Adrenal gland (tissue), 12 donors: ENCODE results near the gene KLHL34. TPM values are rescaled to one million over a fixed set of nuclear protein-coding genes. Genes with fewer than 3 reads are reported as not detected.

ENCODE experiments used
- DNase-seq, 7 donors: peaks; one replicate each; pipeline ENCODE4 v3.0.0-alpha.2; 2019 to 2020
- H3K27ac ChIP-seq, 5 donors: fragments of 200-600 bp; sonication (generic) in 4 of 5; 1 replicate in 3 of 5; 2 replicates in 2 of 5; pipeline versions ENCODE4 v1.5.1 to v1.8.0; 2016 to 2020; ENCODE audit warnings: mild to moderate bottlenecking in 1 of 5
- H3K27me3 ChIP-seq: fragments of 200-600 bp; 2 replicates; pipeline ENCODE4 v1.8.0; 2021
- H3K36me3 ChIP-seq, 2 donors: fragments of 200-600 bp; replicated peaks in 1 of 2; 1 replicate in 1 of 2; 2 replicates in 1 of 2; pipeline versions ENCODE4 v1.5.1 to v1.8.0; 2018 to 2022
- H3K4me1 ChIP-seq, 2 donors: fragments of 200-600 bp; replicated peaks in 1 of 2; 1 replicate in 1 of 2; 2 replicates in 1 of 2; pipeline versions ENCODE4 v1.5.1 to v1.8.0; 2018 to 2021
- H3K4me3 ChIP-seq, 4 donors: fragments of 200-600 bp; sonication (generic) in 3 of 4; one replicate each; pipeline ENCODE4 v1.5.1; 2016 to 2018
- H3K9me3 ChIP-seq, 3 donors: fragments of 200-600 bp; sonication (generic) in 1 of 3; replicated peaks in 1 of 3; 1 replicate in 2 of 3; 2 replicates in 1 of 3; pipeline versions ENCODE4 v1.5.1 to v1.8.0; 2016 to 2021
- POLR2A ChIP-seq, 2 donors: fragments of 450-650 bp; IDR thresholded peaks; one replicate each; pipeline ENCODE4 v1.6.1; 2017; ENCODE audit warnings: antibody characterized with exemption in 2 of 2, mild to moderate bottlenecking in 2 of 2, moderate library complexity in 1 of 2
- whole genome bisulfite sequencing, 4 donors: extraction: QIAGEN DNeasy Blood & Tissue Kit in 2 of 4; methylation state at CpG; one replicate each; pipeline versions ENCODE4 v1.1.5 to v1.1.7; 2013 to 2017; 5-methylcytosine and 5-hydroxymethylcytosine counted together
- intact Hi-C, 2 donors: fragments of 100-400 bp; cut with DNase I; formaldehyde crosslinking; loops; one replicate each; pipeline versions ENCODE4 v1.14.1 to v1.15.0; 2022 to 2023
- polyA plus RNA-seq, 3 donors: library from polyadenylated mRNA; stranded (reverse); fragments of 200-250 nt in 2 of 3; fragments of 350-450 nt in 1 of 3; fragmentation: Illumina TruSeq in 1 of 3; extraction: RNeasy Lipid Tissue Mini Kit (QIAGEN cat#74804) in 1 of 3; gene quantifications; one replicate each; pipeline ENCODE4 v1.2.3, GENCODE V29; 2013 to 2014
- total RNA-seq, 9 donors: library from RNA; depleted of rRNA in 4 of 9; stranded (reverse); fragments of >200 nt in 4 of 9; fragments of 120-200 nt in 1 of 9; fragmentation: NEBNext Ultra II Directional in 1 of 9; extraction: Animal tissue kit (Norgen Biotek cat#: 25700) in 1 of 9; gene quantifications; one replicate each; pipeline versions ENCODE4 v1.1.0 to v1.2.4, GENCODE V29; 2013 to 2023
- TF ChIP-seq, protein P1 (sequence below), 6 experiments: fragments of 450-650 bp in 4 of 6; fragments of 200-600 bp in 2 of 6; sonication (generic) in 1 of 6; IDR thresholded peaks; 1 replicate in 5 of 6; 2 replicates in 1 of 6; pipeline versions ENCODE4 v1.5.1 to v1.8.0; 2016 to 2021; ENCODE audit warnings: antibody characterized with exemption in 6 of 6, mild to moderate bottlenecking in 2 of 6, moderate library complexity in 1 of 6
- donor health status: healthy with polysubstance abuse.
- donor health status: Bipolar disorder and iron deficiency.
- donor health status: DM: yes; HTN: yes; CAD: no.
- donor health status: DM: no; HTN: no; CAD: no.
- donor health status: DM: no; HTN: no; CAD: no.
- donor health status: DM: yes; HTN: yes; CAD: no.

Gene KLHL34
- total and polyA plus RNA-seq, 12 donors, result under 0.01 to 0.47 (median 0.04) TPM; not detected in 6

DNA sequence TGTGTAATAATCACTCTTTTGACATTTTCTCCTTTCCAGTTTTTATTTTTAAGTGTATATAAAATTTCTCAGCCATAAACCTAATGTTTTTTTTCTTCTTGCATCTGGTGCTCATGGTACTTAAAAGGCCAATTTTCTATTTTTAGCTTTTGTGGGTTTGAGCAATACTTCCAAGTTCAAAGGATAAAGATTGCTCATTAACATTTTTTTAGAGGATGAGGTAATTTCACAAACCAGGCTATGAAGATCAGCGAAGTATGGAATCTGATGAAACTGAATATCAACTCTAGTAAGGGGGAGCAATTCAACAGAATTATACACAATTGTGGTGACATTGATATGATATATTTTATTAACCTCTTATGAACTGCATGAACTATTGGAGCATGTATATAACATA, 25.8 kb upstream of the KLHL34 start:
- WGBS, 4 donors, result 37 to 57% (median 42%) methylated on average over 1 of the region's 1 CpG
- intact Hi-C loops, result no loop called here
- TF ChIP-seq POLR2A (IDR thresholded peaks at IDR 0.05), result no peak
- TF ChIP-seq, protein P1, sequence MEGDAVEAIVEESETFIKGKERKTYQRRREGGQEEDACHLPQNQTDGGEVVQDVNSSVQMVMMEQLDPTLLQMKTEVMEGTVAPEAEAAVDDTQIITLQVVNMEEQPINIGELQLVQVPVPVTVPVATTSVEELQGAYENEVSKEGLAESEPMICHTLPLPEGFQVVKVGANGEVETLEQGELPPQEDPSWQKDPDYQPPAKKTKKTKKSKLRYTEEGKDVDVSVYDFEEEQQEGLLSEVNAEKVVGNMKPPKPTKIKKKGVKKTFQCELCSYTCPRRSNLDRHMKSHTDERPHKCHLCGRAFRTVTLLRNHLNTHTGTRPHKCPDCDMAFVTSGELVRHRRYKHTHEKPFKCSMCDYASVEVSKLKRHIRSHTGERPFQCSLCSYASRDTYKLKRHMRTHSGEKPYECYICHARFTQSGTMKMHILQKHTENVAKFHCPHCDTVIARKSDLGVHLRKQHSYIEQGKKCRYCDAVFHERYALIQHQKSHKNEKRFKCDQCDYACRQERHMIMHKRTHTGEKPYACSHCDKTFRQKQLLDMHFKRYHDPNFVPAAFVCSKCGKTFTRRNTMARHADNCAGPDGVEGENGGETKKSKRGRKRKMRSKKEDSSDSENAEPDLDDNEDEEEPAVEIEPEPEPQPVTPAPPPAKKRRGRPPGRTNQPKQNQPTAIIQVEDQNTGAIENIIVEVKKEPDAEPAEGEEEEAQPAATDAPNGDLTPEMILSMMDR (IDR thresholded peaks at IDR 0.05), result no peak
- Histone ChIP-seq H3K9me3 (no peaks in the 10 kb centered on the region), H3K4me3 (no peak overlapping the region), H3K27me3 (peaks cover 3% of the 10 kb centered on the region), H3K4me1 (no peaks in the 10 kb centered on the region), H3K27ac (no peak overlapping the region), H3K36me3 (no peaks in the 10 kb centered on the region)
- DNase-seq, result no peak

DNA sequence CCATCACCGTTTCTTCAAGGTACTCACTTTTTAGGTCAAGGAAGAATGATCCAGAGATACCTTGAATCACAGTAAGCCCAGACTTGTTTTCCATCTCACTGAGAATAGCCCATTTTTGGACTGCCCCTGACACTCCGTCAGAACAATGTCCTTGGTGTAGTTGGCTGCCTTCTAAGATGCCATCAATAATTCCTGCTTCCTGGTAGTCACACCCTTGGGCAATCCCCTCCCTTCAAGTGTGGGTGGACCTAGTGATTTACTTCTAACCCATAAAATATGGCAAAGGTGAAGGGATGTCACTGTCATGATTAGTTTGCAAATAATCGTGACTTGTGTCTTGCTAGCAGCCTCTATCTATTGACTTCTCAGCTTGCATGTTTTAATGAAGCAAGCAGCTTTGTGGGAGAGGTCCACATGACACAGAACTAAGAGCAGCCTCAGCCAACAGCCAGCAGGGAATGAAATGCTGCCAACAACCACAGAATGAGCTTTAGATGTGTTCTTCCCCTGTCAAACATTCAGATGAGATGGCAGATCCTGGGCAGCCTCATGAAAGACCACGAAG, 20.0 kb upstream of the KLHL34 start:
- intact Hi-C loops, result no loop called here
- H3K27me3 ChIP-seq, result peaks cover 7% of the 10 kb centered on the region
- no peak overlapping the region for H3K4me3 ChIP-seq
- no peaks in the 10 kb centered on the region for H3K4me1 ChIP-seq
- no peak for DNase-seq
- TF ChIP-seq POLR2A (IDR thresholded peaks at IDR 0.05), result no peak
- TF ChIP-seq, protein P1 (IDR thresholded peaks at IDR 0.05), result no peak
- WGBS, 4 donors, result 30 to 45% (median 40%) methylated on average over 3 to 4 of the region's 4 CpGs
- H3K27ac ChIP-seq, result no peak overlapping the region
- no peaks in the 10 kb centered on the region for H3K36me3 ChIP-seq
- no peaks in the 10 kb centered on the region for H3K9me3 ChIP-seq

DNA sequence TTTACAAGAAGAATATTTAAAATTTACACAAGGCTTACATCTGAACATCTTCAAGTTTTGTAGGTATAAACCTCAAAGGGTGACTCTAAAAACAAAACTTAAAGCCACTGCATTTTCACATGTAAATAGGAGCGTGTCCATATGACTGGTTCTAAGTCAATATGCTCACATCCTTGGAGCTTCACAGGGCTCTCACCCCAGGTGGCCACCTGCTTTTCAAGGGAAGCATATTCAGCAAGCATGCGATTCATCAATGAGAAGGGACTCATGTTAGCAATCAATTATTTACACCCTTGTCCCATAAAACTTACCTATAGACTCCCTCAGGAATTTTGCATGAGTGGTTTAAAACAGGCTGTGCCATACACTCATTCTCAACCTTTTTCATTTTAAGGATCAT, 17.8 kb upstream of the KLHL34 start:
- no peaks in the 10 kb centered on the region for H3K36me3 ChIP-seq
- H3K4me3 ChIP-seq, result no peak overlapping the region
- H3K4me1 ChIP-seq, result no peaks in the 10 kb centered on the region
- H3K27me3 ChIP-seq, result peaks cover 5% of the 10 kb centered on the region
- TF ChIP-seq POLR2A (IDR thresholded peaks at IDR 0.05), result no peak
- TF ChIP-seq, protein P1 (IDR thresholded peaks at IDR 0.05), result no peak
- DNase-seq, result no peak
- WGBS, 4 donors, result 46 to 69% (median 65%) methylated on average over 2 of the region's 2 CpGs
- no peak overlapping the region for H3K27ac ChIP-seq
- intact Hi-C loops, result no loop called here
- no peaks in the 10 kb centered on the region for H3K9me3 ChIP-seq

DNA sequence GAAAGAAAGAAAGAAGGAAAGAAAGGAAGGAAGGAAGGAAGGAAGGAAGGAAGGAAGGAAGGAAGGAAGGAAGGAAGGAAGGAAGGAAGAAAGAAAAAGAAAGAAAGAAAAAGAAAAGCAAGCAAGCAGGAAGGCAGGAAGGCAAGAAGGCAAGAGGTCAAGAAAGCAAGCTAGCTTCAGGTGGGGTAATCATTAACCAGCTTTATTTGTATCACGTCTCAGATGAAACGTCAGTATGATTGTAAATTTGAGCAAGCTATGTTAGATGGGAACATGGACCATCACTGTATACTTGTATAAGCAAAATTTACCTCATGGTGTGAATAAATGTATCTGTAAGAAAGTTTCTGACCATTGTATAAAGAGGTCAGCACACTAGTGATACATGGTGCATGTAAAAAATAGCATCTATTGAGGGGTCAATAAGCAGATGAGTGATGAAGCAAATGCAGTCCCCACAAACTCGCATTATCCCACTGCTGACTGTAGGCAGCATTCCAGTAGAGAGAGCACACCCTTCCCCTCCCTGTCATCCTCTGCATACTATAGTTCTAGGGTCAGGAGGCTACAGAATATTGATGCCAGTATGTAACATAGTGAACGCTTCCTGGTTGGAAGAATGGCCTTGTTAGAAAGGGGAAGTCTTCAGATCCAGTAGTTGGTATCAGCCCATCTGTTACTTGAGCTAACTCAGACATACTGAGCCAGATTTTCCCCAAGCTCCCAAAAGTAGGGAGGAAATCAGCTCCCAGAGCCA, 16.5 kb upstream of the KLHL34 start:
- Histone ChIP-seq H3K4me1 (no peaks in the 10 kb centered on the region), H3K4me3 (no peak overlapping the region), H3K36me3 (no peaks in the 10 kb centered on the region), H3K27me3 (peaks cover 5% of the 10 kb centered on the region), H3K27ac (no peak overlapping the region), H3K9me3 (no peaks in the 10 kb centered on the region)
- 61 to 88% (median 70%) methylated on average over 4 of the region's 4 CpGs for WGBS, 4 donors
- DNase-seq, result no peak
- intact Hi-C loops, result no loop called here
- TF ChIP-seq POLR2A (IDR thresholded peaks at IDR 0.05), result no peak
- TF ChIP-seq, protein P1 (IDR thresholded peaks at IDR 0.05), result no peak
